BJ (cell line): ENCODE results near the gene SLC1A4. TPM values are rescaled to one million over a fixed set of nuclear protein-coding genes. Genes with fewer than 3 reads are reported as not detected.
A peak's percentile ranks its signal among the peaks of the same experiment; 100 is the strongest.

Experiments used
- CTCF ChIA-PET: fragments of 350-600 bp; formaldehyde crosslinking; extraction: SDS; loops from one replicate; lab custom pipeline; 2021; ENCODE audit warnings: antibody characterized with exemption, inconsistent platforms; lab: Yijun Ruan, JAX
- POLR2A ChIA-PET: fragments of 300-600 bp; sonication (Branson Sonifier 250); formaldehyde crosslinking; extraction: SDS; loops from one replicate; lab custom pipeline; 2021; ENCODE audit warnings: antibody characterized with exemption; lab: Charles Lee
- DNase-seq: peaks from one replicate; pipeline ENCODE4 v3.0.0-alpha.2; 2011; ENCODE audit warnings: low read depth
- H3K27me3 ChIP-seq: 2 replicates; pipeline ENCODE4 v1.6.0; 2011; ENCODE audit warnings: low read length; ENCODE audit not compliant: control insufficient read depth, insufficient read depth
- H3K36me3 ChIP-seq: 2 replicates; pipeline ENCODE4 v1.5.1; 2011; ENCODE audit warnings: low read length; ENCODE audit not compliant: control insufficient read depth, insufficient read depth
- H3K4me3 ChIP-seq: 2 replicates; pipeline ENCODE4 v1.5.1; 2011; ENCODE audit warnings: low read depth, mild to moderate bottlenecking, control low read depth, low read length
- CTCF ChIP-seq: IDR thresholded peaks from 2 replicates; pipeline ENCODE4 v1.5.1; 2011; ENCODE audit warnings: low read depth, mild to moderate bottlenecking, control low read depth, inconsistent platforms, low read length, moderate library complexity; ENCODE audit not compliant: insufficient read depth
- polyA plus RNA-seq: library from polyadenylated mRNA; depleted of rRNA; stranded (reverse); fragments of >200 nt; gene quantifications from 2 replicates; pipeline ENCODE4 v1.2.3, GENCODE V29; 2011

The SLC1A4 gene
- polyA plus RNA-seq, 1 experiment: 80.7 TPM

- ChIA-PET POLR2A (interaction anchor here (0.7 kb wide), 1 partner anchor 46 kb away, joined by 3 read pairs; no protein-coding TSS in a partner anchor), CTCF (interaction anchor here (0.5 to 13.6 kb wide), 13 partner anchors 10 to 533 kb away, joined by 3 to 147 read pairs (median 4); partner anchors contain the start of gene CEP68)
- Histone ChIP-seq H3K4me3 (no peak overlapping the region), H3K27me3 (no peaks in the 10 kb centered on the region), H3K36me3 (no peaks in the 10 kb centered on the region)
- TF ChIP-seq CTCF: peak; percentile 89
- no peak for DNase-seq
These were observed 51.4 kb downstream of the SLC1A4 start for GRCh38 chr2:65040400-65041261.

- POLR2A ChIA-PET: no interaction called here
- DNase-seq: no peak
- peaks cover 4% of the 10 kb centered on the region for H3K27me3 ChIP-seq
- CTCF ChIA-PET: interaction anchor here (0.6 to 2.3 kb wide), 6 partner anchors 23 to 712 kb away, joined by 3 to 18 read pairs (median 3); no protein-coding TSS in a partner anchor
- no peaks in the 10 kb centered on the region for H3K36me3 ChIP-seq
- TF ChIP-seq CTCF: no peak
- H3K4me3 ChIP-seq: no peak overlapping the region
These were observed 53.8 kb downstream of the SLC1A4 start for GRCh38 chr2:65043001-65043400.

- ChIA-PET POLR2A (no interaction called here), CTCF (interaction anchor here (1.0 to 2.3 kb wide), 2 partner anchors 14 to 126 kb away, joined by 3 to 18 read pairs; no protein-coding TSS in a partner anchor)
- H3K27me3 ChIP-seq: peaks cover 4% of the 10 kb centered on the region
- H3K4me3 ChIP-seq: no peak overlapping the region
- no peak for TF ChIP-seq CTCF
- H3K36me3 ChIP-seq: no peaks in the 10 kb centered on the region
- DNase-seq: no peak
These were observed 55.0 kb downstream of the SLC1A4 start for GRCh38 chr2:65044097-65044735.

GRCh38 chr2:65045651-65046050 is 56.5 kb downstream of the SLC1A4 start:
- CTCF ChIA-PET: interaction anchor here (1.9 kb wide), 1 partner anchor 10 kb away, joined by 6 read pairs; the partner anchor contains the start of gene CEP68
- H3K4me3 ChIP-seq: no peak overlapping the region
- DNase-seq: no peak
- H3K36me3 ChIP-seq: no peaks in the 10 kb centered on the region
- H3K27me3 ChIP-seq: peaks cover 4% of the 10 kb centered on the region
- TF ChIP-seq CTCF: no peak
- POLR2A ChIA-PET: no interaction called here
